Breast epithelium (tissue), 4 donors: ENCODE measurements around the gene ZKSCAN8. TPM values are rescaled to one million over a fixed set of nuclear protein-coding genes. Genes with fewer than 3 reads are reported as not detected.
"Not testable (repeated sequence)": the region's sequence is repeated elsewhere in the genome, so short reads cannot be mapped to it uniquely, and the experiment has no call there.

Experiments
- DNase-seq, 2 donors: peaks; one replicate each; pipeline ENCODE4 v3.0.0-alpha.2; 2019; ENCODE audit warnings: low spot score in 2 of 2
- H3K27ac ChIP-seq, 2 donors: fragments of 200-600 bp; sonication (generic) in 1 of 2; one replicate each; pipeline ENCODE4 v1.5.1; 2016 to 2019; ENCODE audit warnings: mild to moderate bottlenecking in 1 of 2
- H3K27me3 ChIP-seq, 2 donors: fragments of 200-600 bp; sonication (generic) in 1 of 2; one replicate each; pipeline versions ENCODE4 v1.5.1 to v1.6.0; 2017 to 2019; ENCODE audit warnings: control low read depth in 1 of 2, mild to moderate bottlenecking in 1 of 2
- H3K36me3 ChIP-seq: fragments of 200-600 bp; one replicate; pipeline ENCODE4 v1.5.1; 2019
- H3K4me1 ChIP-seq, 2 donors: fragments of 200-600 bp; sonication (generic); one replicate each; pipeline ENCODE4 v1.5.1; 2016 to 2019; ENCODE audit warnings: control low read depth in 1 of 2
- H3K4me3 ChIP-seq, 3 donors: fragments of 200-600 bp; sonication (generic); 1 replicate in 2 of 3; 2 replicates in 1 of 3; pipeline ENCODE4 v1.5.1; 2016 to 2019; ENCODE audit warnings: mild to moderate bottlenecking in 3 of 3, moderate library complexity in 2 of 3
- H3K9me3 ChIP-seq, 2 donors: fragments of 200-600 bp; sonication (generic) in 1 of 2; one replicate each; pipeline ENCODE4 v1.5.1; 2016 to 2019; ENCODE audit warnings: control low read depth in 1 of 2
- CTCF ChIP-seq, 3 donors: fragments of 450-650 bp; IDR thresholded peaks; one replicate each; pipeline ENCODE4 v1.5.1; 2016 to 2017; ENCODE audit warnings: antibody characterized with exemption in 3 of 3, mild to moderate bottlenecking in 3 of 3, moderate library complexity in 3 of 3
- POLR2A ChIP-seq: fragments of 450-650 bp; IDR thresholded peaks from one replicate; pipeline ENCODE4 v1.6.1; 2016; ENCODE audit warnings: antibody characterized with exemption, mild to moderate bottlenecking, moderate library complexity
- POLR2AphosphoS5 ChIP-seq, 3 donors: sonication (generic); formaldehyde crosslinking; IDR thresholded peaks; one replicate each; pipeline ENCODE4 v1.6.1; 2017; ENCODE audit warnings: antibody characterized with exemption in 3 of 3
- intact Hi-C: fragments of 100-400 bp; cut with DNase I; formaldehyde crosslinking; loops from one replicate; pipeline ENCODE4 v1.15.1; 2023; ENCODE audit warnings: low total_unique reads
- total RNA-seq, 3 donors: library from RNA; depleted of rRNA; stranded (reverse); fragments of >200 nt; gene quantifications; one replicate each; pipeline ENCODE4 v1.1.0, GENCODE V29; 2016

ZKSCAN8 gene
- 10 to 100 TPM; 21.9 to 33.8 (median 22.9) TPM for total RNA-seq

DNA sequence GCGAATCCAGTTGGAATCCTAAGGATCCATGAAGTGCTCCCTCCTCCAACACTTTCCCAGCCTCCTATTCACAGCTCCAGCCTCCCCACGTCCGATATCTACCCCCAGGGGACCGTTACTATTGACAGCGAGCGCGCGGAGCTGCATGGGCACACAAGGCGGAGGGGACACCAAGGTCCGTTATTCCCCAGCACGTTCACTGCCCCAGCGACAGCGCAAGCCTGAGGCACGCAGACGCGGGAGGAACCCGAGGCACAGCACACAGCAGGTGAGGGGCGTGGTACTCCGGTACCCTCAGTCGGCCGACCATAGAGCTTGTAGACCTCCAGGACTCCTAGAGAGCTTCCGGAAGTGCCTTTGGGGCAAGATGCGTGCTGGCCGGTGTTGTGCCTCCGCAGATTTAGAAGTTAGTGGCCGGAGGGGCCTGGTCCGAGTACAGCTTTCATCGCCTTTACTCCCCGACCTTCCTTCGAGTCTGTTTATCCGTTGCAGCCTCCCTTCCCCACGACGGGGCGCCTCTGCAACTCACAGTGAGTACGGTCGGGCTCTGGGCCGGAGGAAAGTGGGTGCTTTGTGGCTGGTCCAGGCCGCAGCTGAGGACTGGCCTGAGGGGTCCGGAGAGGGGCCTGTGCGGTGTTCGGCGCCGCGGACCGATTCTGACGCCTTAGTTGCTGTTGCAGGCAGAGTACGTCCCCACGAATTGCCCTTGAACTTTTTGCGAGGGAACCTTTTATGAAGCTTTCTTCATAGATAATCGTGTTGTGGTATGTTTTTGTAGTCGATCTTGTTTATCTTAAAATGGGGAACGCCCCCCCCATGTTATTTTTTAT is at the start of gene ZKSCAN8:
TSS of gene ZKSCAN8 (plus strand) at position 384 of the 830 bp plus-strand sequence. CDS start 6,525 bp downstream, outside the sequence.
- peak within 1 kb of the TSS; percentile 86 to 93 (median 92) for H3K4me3 ChIP-seq
- H3K27me3 ChIP-seq: no peaks in the 10 kb centered on the region
- peaks cover 0 to 13% of the 10 kb centered on the region in 2 donors for H3K4me1 ChIP-seq
- intact Hi-C loops: loop anchor here (5.0 kb wide), 1 partner anchor 334 kb away; a partner anchor contains a TSS
- peak; percentile 52 to 62 for DNase-seq
- no peak for TF ChIP-seq CTCF (IDR thresholded peaks at IDR 0.05)
- peak; percentile 43 to 56 (median 51) for TF ChIP-seq POLR2AphosphoS5 (IDR thresholded peaks at IDR 0.05)
- no peak for TF ChIP-seq POLR2A
- H3K9me3 ChIP-seq: no peaks in the 10 kb centered on the region
- H3K36me3 ChIP-seq: no peaks in the 10 kb centered on the region
- H3K27ac ChIP-seq: peak within 1 kb of the TSS; percentile 72 to 81

GRCh38 chr6:28102222-28102621 is 39.5 kb upstream of the ZKSCAN8 start:
- H3K4me3 ChIP-seq, H3K4me1 ChIP-seq, H3K36me3 ChIP-seq, H3K27me3 ChIP-seq, intact Hi-C loops, DNase-seq, H3K9me3 ChIP-seq, H3K27ac ChIP-seq: not testable (repeated sequence)

DNA sequence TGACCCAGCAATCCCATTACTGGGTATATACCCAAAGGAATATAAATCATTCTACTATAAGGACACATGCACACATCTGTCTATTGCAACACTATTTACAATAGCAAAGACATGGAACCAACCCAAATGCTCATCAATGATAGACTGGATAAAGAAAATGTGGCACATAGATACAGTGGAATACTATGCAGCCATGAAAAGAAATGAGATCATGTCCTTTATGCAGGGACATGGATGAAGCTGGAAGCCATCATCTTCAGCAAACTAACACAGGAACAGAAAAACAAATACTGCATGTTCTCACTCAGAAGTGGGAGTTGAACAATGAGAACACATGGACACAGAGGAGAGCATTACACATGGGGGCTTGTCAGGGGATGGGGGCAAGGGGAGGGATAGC is 39.0 kb upstream of the ZKSCAN8 start:
- H3K36me3 ChIP-seq, H3K4me1 ChIP-seq, intact Hi-C loops: not testable (repeated sequence)

GRCh38 chr6:28104392-28105244 is 37.1 kb upstream of the ZKSCAN8 start:
- Histone ChIP-seq H3K4me1 (no peaks in the 10 kb centered on the region), H3K9me3 (no peaks in the 10 kb centered on the region), H3K36me3 (no peaks in the 10 kb centered on the region), H3K27me3 (no peaks in the 10 kb centered on the region), H3K4me3 (peak overlapping the region; percentile 73 to 85 (median 80)), H3K27ac (peak overlapping the region; percentile 91 to 95)
- intact Hi-C loops: no loop called here
- TF ChIP-seq CTCF (IDR thresholded peaks at IDR 0.05) (peak; percentile 60 to 81 (median 79)), POLR2A (peak; percentile 47), POLR2AphosphoS5 (IDR thresholded peaks at IDR 0.05) (peak; percentile 18 to 67 (median 57))
- peak; percentile 71 to 80 for DNase-seq

More for the DNA sequence above, 39.0 kb upstream of the ZKSCAN8 start:
- DNase-seq, H3K4me3 ChIP-seq, H3K27me3 ChIP-seq, H3K9me3 ChIP-seq, H3K27ac ChIP-seq: not testable (repeated sequence)

- Histone ChIP-seq H3K36me3 (no peaks in the 10 kb centered on the region), H3K27me3 (no peaks in the 10 kb centered on the region), H3K4me1 (no peaks in the 10 kb centered on the region), H3K27ac (peak overlapping the region; percentile 91 to 95), H3K4me3 (peak overlapping the region; percentile 73 to 85 (median 80)), H3K9me3 (no peaks in the 10 kb centered on the region)
- no peak for DNase-seq
- TF ChIP-seq POLR2AphosphoS5 (IDR thresholded peaks at IDR 0.05) (no peak), POLR2A (no peak), CTCF (IDR thresholded peaks at IDR 0.05) (no peak)
- intact Hi-C loops: no loop called here
Measured at GRCh38 chr6:28105245-28105639, 36.4 kb upstream of the ZKSCAN8 start.
